HepG2 (cell line): ENCODE results near the gene ELMOD3.

ENCODE experiments used
- CTCF ChIP-seq: sonication (generic); formaldehyde crosslinking; IDR thresholded peaks from 2 replicates; pipeline ENCODE4 v1.5.0; 2020; ENCODE audit warnings: mild to moderate bottlenecking, missing genetic modification reagents, moderate library complexity
- HDAC1 ChIP-seq: sonication (generic); formaldehyde crosslinking; IDR thresholded peaks from 2 replicates; pipeline ENCODE4 v1.5.1; 2020; ENCODE audit warnings: mild to moderate bottlenecking, missing genetic modification reagents
- HNRNPK ChIP-seq: fragments of 200-400 bp; formaldehyde crosslinking; IDR thresholded peaks from 2 replicates; pipeline ENCODE4 v1.6.1; 2018; ENCODE audit warnings: low read length, low read depth, moderate library complexity, mild to moderate bottlenecking; ENCODE audit not compliant: poor library complexity, severe bottlenecking
- POLR2A ChIP-seq, 2 experiments: IDR thresholded peaks; 2 replicates each; pipeline ENCODE4 v1.6.1; 2011; ENCODE audit warnings: low read depth in 2 of 2, low read length in 2 of 2, mild to moderate bottlenecking in 1 of 2, moderate library complexity in 1 of 2; ENCODE audit not compliant: insufficient read depth in 1 of 2
- POLR2AphosphoS5 ChIP-seq: IDR thresholded peaks from 2 replicates; pipeline ENCODE4 v1.6.1; 2012; ENCODE audit warnings: low read depth, low read length
- TCF7 ChIP-seq: sonication (generic); IDR thresholded peaks from 2 replicates; pipeline ENCODE4 v1.6.1; 2016; ENCODE audit warnings: antibody characterized with exemption, low read depth
- ZNF589 ChIP-seq: sonication (generic); formaldehyde crosslinking; conservative IDR thresholded peaks from 2 replicates; pipeline ENCODE4 v1.8.0; 2022; ENCODE audit warnings: mild to moderate bottlenecking, moderate library complexity, missing genetic modification reagents
- ZNF710 ChIP-seq: sonication (generic); formaldehyde crosslinking; IDR thresholded peaks from 2 replicates; pipeline ENCODE4 v1.5.0; 2020; ENCODE audit warnings: mild to moderate bottlenecking, missing genetic modification reagents, borderline replicate concordance

- TF ChIP-seq CTCF (CRISPR knock-in tag) (no peak), ZNF710 (no peak), HNRNPK (no peak), HDAC1 (no peak), TCF7 (no peak), POLR2AphosphoS5 (no peak), ZNF589 (no peak), POLR2A (IDR thresholded peaks at IDR 0.05; ENCODE audit: insufficient read depth in 1 of 2, low read depth in 2 of 2, low read length in 2 of 2) (no peak)
Measured at GRCh38 chr2:85371045-85371444, 16.5 kb downstream of the ELMOD3 start.
